ENCODE results near the gene TDP1. TPM values are rescaled to one million over a fixed set of nuclear protein-coding genes. Genes with fewer than 3 reads are reported as not detected.

TDP1 gene
- total and polyA plus RNA-seq, 2 of the 4 experiments (the other 2 are of a cell fraction): 23.3 to 53.1 TPM

DNA sequence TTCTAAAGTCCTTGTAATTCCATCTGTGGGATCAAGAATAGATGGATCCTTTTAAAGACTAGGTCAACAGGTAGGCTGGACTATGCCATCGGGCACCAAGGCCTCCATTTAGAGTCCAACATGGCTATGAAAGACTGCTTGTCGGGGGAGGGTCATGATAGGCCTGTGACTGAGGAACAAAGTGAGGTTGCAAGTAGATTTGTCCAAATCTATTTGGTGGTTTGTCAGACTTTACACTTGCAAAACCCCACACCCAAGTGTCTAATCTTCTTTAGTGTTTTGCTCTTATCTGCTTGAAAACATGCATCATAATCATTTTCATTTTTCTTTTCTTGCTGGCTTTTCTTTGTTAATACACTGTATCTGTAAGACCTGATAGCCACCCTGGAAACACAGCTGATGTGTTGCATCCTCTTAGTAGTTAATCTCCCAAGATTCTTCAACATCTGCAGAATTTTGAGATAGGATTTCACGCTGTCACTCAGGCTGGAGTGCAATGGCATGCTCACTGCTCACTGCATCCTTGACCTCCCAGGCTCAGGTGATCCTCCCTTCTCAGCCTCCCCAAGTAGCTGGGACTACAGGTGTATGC lies 50.3 kb downstream of the TDP1 start:
- H2BK15ac ChIP-seq (ENCODE audit: low read depth, low read length): no peak overlapping the region
- in situ Hi-C loops (cut with MboI; ENCODE audit: low sequenced_read_pairs): no loop called here
- no peaks in the 10 kb centered on the region for H3K9me3 ChIP-seq (ENCODE audit: control insufficient read depth, insufficient read depth, low read length)
- POLR2A ChIA-PET (ENCODE audit: unreplicated experiment): no interaction called here
- no peak overlapping the region for H2BK5ac ChIP-seq (ENCODE audit: low read depth, low read length, poor library complexity, severe bottlenecking)
- no peak overlapping the region for H2AK9ac ChIP-seq (replicated peaks; ENCODE audit: low read depth, low read length, poor library complexity)
- no peak overlapping the region for H3K9ac ChIP-seq (ENCODE audit: low read depth, low read length)
- no peak overlapping the region for H3K23ac ChIP-seq (ENCODE audit: low read depth, low read length)
- H3K4me2 ChIP-seq (ENCODE audit: low read depth, low read length): no peak overlapping the region
- no TSS peak for BruUV-seq (replicated peaks)
- dilution Hi-C loops (cut with HindIII; ENCODE audit: low sequenced_read_pairs, unreplicated experiment): no loop called here
- H3K27ac ChIP-seq (ENCODE audit: insufficient read depth, low read length): no peak overlapping the region
- no peak overlapping the region for H3K14ac ChIP-seq (replicated peaks; ENCODE audit: low read depth, low read length)
- H3K18ac ChIP-seq (ENCODE audit: low read depth, low read length): no peak overlapping the region
- no peak overlapping the region for H2BK20ac ChIP-seq (ENCODE audit: low read depth, low read length)
- H4K20me1 ChIP-seq (ENCODE audit: insufficient read depth, low read length): no peaks in the 10 kb centered on the region
- ATAC-seq (ENCODE audit: low read depth) (no peak), DNase-seq (no peak)
- 100% methylated on average over 1 of the region's 3 CpGs; no CpG with 5 or more reads in 1 of the 2 experiments for WGBS, 2 experiments (ENCODE audit: extremely low coverage in 2 of 2, insufficient read length in 1 of 2)
- H2AFZ ChIP-seq (replicated peaks; ENCODE audit: low read length, poor library complexity): no peak overlapping the region
- CTCF ChIA-PET: no interaction called here
- H4K5ac ChIP-seq (ENCODE audit: low read depth, low read length): no peak overlapping the region
- no peaks in the 10 kb centered on the region for H3K27me3 ChIP-seq (ENCODE audit: control insufficient read depth, insufficient read depth, low read length)
- TF ChIP-seq CHD1 (IDR thresholded peaks at IDR 0.05; ENCODE audit: low read depth, low read length) (no peak), BHLHE40 (IDR thresholded peaks at IDR 0.05; ENCODE audit: low read depth, low read length) (no peak), NFE2L2 (IDR thresholded peaks at IDR 0.05; ENCODE audit: low read depth, low read length) (no peak), RFX5 (IDR thresholded peaks at IDR 0.05; ENCODE audit: low read depth, low read length) (no peak), RCOR1 (IDR thresholded peaks at IDR 0.05; ENCODE audit: insufficient replicate concordance, low read length) (no peak), CEBPB (IDR thresholded peaks at IDR 0.05; ENCODE audit: low read depth, low read length) (no peak), RAD21 (IDR thresholded peaks at IDR 0.05; ENCODE audit: low read length) (no peak), SMC3 (IDR thresholded peaks at IDR 0.05; ENCODE audit: low read depth, low read length) (no peak), FOS (IDR thresholded peaks at IDR 0.05; ENCODE audit: low read depth, low read length) (no peak), MAZ (IDR thresholded peaks at IDR 0.05; ENCODE audit: borderline replicate concordance, low read depth, low read length) (no peak), MXI1 (IDR thresholded peaks at IDR 0.05; ENCODE audit: borderline replicate concordance, low read depth, low read length) (no peak), MAFK (IDR thresholded peaks at IDR 0.05; ENCODE audit: low read depth, low read length) (no peak), POLR2A (IDR thresholded peaks at IDR 0.05; ENCODE audit: low read depth, low read length) (no peak)
- TF ChIP-seq, protein P1, sequence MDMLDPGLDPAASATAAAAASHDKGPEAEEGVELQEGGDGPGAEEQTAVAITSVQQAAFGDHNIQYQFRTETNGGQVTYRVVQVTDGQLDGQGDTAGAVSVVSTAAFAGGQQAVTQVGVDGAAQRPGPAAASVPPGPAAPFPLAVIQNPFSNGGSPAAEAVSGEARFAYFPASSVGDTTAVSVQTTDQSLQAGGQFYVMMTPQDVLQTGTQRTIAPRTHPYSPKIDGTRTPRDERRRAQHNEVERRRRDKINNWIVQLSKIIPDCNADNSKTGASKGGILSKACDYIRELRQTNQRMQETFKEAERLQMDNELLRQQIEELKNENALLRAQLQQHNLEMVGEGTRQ (IDR thresholded peaks at IDR 0.05; ENCODE audit: low read depth, low read length): no peak
- TF ChIP-seq, protein P2, sequence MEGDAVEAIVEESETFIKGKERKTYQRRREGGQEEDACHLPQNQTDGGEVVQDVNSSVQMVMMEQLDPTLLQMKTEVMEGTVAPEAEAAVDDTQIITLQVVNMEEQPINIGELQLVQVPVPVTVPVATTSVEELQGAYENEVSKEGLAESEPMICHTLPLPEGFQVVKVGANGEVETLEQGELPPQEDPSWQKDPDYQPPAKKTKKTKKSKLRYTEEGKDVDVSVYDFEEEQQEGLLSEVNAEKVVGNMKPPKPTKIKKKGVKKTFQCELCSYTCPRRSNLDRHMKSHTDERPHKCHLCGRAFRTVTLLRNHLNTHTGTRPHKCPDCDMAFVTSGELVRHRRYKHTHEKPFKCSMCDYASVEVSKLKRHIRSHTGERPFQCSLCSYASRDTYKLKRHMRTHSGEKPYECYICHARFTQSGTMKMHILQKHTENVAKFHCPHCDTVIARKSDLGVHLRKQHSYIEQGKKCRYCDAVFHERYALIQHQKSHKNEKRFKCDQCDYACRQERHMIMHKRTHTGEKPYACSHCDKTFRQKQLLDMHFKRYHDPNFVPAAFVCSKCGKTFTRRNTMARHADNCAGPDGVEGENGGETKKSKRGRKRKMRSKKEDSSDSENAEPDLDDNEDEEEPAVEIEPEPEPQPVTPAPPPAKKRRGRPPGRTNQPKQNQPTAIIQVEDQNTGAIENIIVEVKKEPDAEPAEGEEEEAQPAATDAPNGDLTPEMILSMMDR (conservative IDR thresholded peaks at IDR 0.05; ENCODE audit: low read depth, low read length): no peak
- no peak overlapping the region for H4K8ac ChIP-seq (ENCODE audit: low read depth in 2 of 2, low read length in 2 of 2)
- H3K56ac ChIP-seq (ENCODE audit: extremely low read depth, insufficient read depth, low read length): no peak overlapping the region
- no peak overlapping the region for H2BK120ac ChIP-seq (ENCODE audit: low read depth, low read length)
- H3K79me1 ChIP-seq (ENCODE audit: low read depth in 1 of 2, low read length in 2 of 2): no peaks in the 10 kb centered on the region; a peak in 1 of 4 replicates
- intact Hi-C loops (cut with micrococcal nuclease): no loop called here
- H3K4ac ChIP-seq (ENCODE audit: low read depth, low read length): no peak overlapping the region
- H4K91ac ChIP-seq (ENCODE audit: insufficient read depth, low read depth, low read length): no peak overlapping the region
- H3K36me3 ChIP-seq (ENCODE audit: control insufficient read depth, insufficient read depth, low read length): peaks cover 11% of the 10 kb centered on the region
- no peaks in the 10 kb centered on the region for H3K4me1 ChIP-seq (ENCODE audit: control insufficient read depth, insufficient read depth, low read length)
- H3K9me1 ChIP-seq (ENCODE audit: insufficient read depth, low read length): 0 out of 2 replicates have a peak, but pooled peaks cover 4% of the 10 kb centered on the region
- H3K4me3 ChIP-seq (ENCODE audit: insufficient read depth, low read depth, low read length): no peak overlapping the region
- no peak overlapping the region for H2AK5ac ChIP-seq (ENCODE audit: low read depth, low read length)
